ENCODE measurements around the gene LCE1C. TPM values are rescaled to one million over a fixed set of nuclear protein-coding genes. Genes with fewer than 3 reads are reported as not detected.

LCE1C gene
- not detected for total RNA-seq
- not detected for polyA plus RNA-seq (2013, experiment 1 of 2)
- not detected for polyA plus RNA-seq (2013, experiment 2 of 2)
- long read RNA-seq, experiment 1: 0 reads
- long read RNA-seq, experiment 2: 0 reads
- long read RNA-seq, experiment 3: 0 reads
- long read RNA-seq, experiment 4: 0 reads

GRCh38 chr1:152806576-152806975, at the start of gene LCE1C:
Gene LCE1C, minus strand, starts transcription at chr1:152806651. Its CDS starts 1,173 bp downstream, at chr1:152805478.
- Histone ChIP-seq H3K36me3 (ENCODE audit: control insufficient read depth, insufficient read depth, low read length) (no peaks in the 10 kb centered on the region), H3K27me3 (ENCODE audit: control insufficient read depth, insufficient read depth, low read length, poor library complexity, severe bottlenecking) (no peaks in the 10 kb centered on the region), H3K4me1 (ENCODE audit: control insufficient read depth, insufficient read depth, low read length) (no peaks in the 10 kb centered on the region), H3K9ac (ENCODE audit: extremely low read depth, low read length, poor library complexity, severe bottlenecking) (no peak within 1 kb of the TSS), H3K9me3 (ENCODE audit: control insufficient read depth, low read length) (peaks cover 69% of the 10 kb centered on the region), H3K4me3 (ENCODE audit: low read length) (no peak within 1 kb of the TSS), H3K27ac (ENCODE audit: low read depth, low read length) (no peak within 1 kb of the TSS)
- H3K27ac Mint-ChIP-seq: no peak within 1 kb of the TSS
- DNase-seq: no peak
- no peaks in the 10 kb centered on the region for H3K27me3 Mint-ChIP-seq (ENCODE audit: insufficient read depth)
- H3K9me3 Mint-ChIP-seq: peaks cover 84% of the 10 kb centered on the region
- no peaks in the 10 kb centered on the region for H3K4me1 Mint-ChIP-seq
- no peak within 1 kb of the TSS for H3K4me3 Mint-ChIP-seq
- WGBS, 2 experiments (ENCODE audit: insufficient coverage in 1 of 2, insufficient read length in 1 of 2): 44% methylated on average over 3 of the region's 3 CpGs; no CpG with 5 or more reads in 1 of the 2 experiments
- no peak for TF ChIP-seq CTCF (conservative IDR thresholded peaks at IDR 0.05)
- no peaks in the 10 kb centered on the region for H3K36me3 Mint-ChIP-seq (ENCODE audit: low read depth)

GRCh38 chr1:152855661-152856060, 49.2 kb upstream of the LCE1C start:
- H3K4me3 Mint-ChIP-seq: no peak overlapping the region
- no peaks in the 10 kb centered on the region for H3K27me3 Mint-ChIP-seq (ENCODE audit: insufficient read depth)
- H3K9me3 Mint-ChIP-seq: peaks cover 90% of the 10 kb centered on the region
- H3K36me3 ChIP-seq (ENCODE audit: control insufficient read depth, insufficient read depth, low read length): no peaks in the 10 kb centered on the region
- no peaks in the 10 kb centered on the region for H3K4me1 Mint-ChIP-seq
- no peak overlapping the region for H3K9ac ChIP-seq (ENCODE audit: extremely low read depth, low read length, poor library complexity, severe bottlenecking)
- no peak overlapping the region for H3K27ac Mint-ChIP-seq
- TF ChIP-seq CTCF (conservative IDR thresholded peaks at IDR 0.05): no peak
- no peak overlapping the region for H3K4me3 ChIP-seq (ENCODE audit: low read length)
- H3K4me1 ChIP-seq (ENCODE audit: control insufficient read depth, insufficient read depth, low read length): no peaks in the 10 kb centered on the region
- peaks cover 66% of the 10 kb centered on the region for H3K9me3 ChIP-seq (ENCODE audit: control insufficient read depth, low read length)
- no peak overlapping the region for H3K27ac ChIP-seq (ENCODE audit: low read depth, low read length)
- H3K27me3 ChIP-seq (ENCODE audit: control insufficient read depth, insufficient read depth, low read length, poor library complexity, severe bottlenecking): no peaks in the 10 kb centered on the region
- H3K36me3 Mint-ChIP-seq (ENCODE audit: low read depth): no peaks in the 10 kb centered on the region
- 13 to 18% methylated on average over 2 of the region's 2 CpGs for WGBS, 2 experiments (ENCODE audit: insufficient coverage in 1 of 2, insufficient read length in 1 of 2)
- no peak for DNase-seq

GRCh38 chr1:152842556-152842955, 36.1 kb upstream of the LCE1C start, which contains the start of gene LCE6A:
Gene LCE6A, plus strand, starts transcription at chr1:152842856. Its CDS starts 665 bp downstream, at chr1:152843521.
- Mint-ChIP-seq H3K27me3 (ENCODE audit: insufficient read depth) (no peaks in the 10 kb centered on the region), H3K36me3 (ENCODE audit: low read depth) (no peaks in the 10 kb centered on the region), H3K4me3 (no peak within 1 kb of the TSS), H3K9me3 (peaks cover 73% of the 10 kb centered on the region), H3K27ac (no peak within 1 kb of the TSS), H3K4me1 (no peaks in the 10 kb centered on the region)
- no peaks in the 10 kb centered on the region for H3K36me3 ChIP-seq (ENCODE audit: control insufficient read depth, insufficient read depth, low read length)
- DNase-seq: no peak
- H3K9ac ChIP-seq (ENCODE audit: extremely low read depth, low read length, poor library complexity, severe bottlenecking): no peak within 1 kb of the TSS
- H3K4me3 ChIP-seq (ENCODE audit: low read length): no peak within 1 kb of the TSS
- no peak within 1 kb of the TSS for H3K27ac ChIP-seq (ENCODE audit: low read depth, low read length)
- H3K4me1 ChIP-seq (ENCODE audit: control insufficient read depth, insufficient read depth, low read length): no peaks in the 10 kb centered on the region
- H3K9me3 ChIP-seq (ENCODE audit: control insufficient read depth, low read length): peaks cover 63% of the 10 kb centered on the region
- 74 to 77% methylated on average over 3 of the region's 3 CpGs for WGBS, 2 experiments (ENCODE audit: insufficient coverage in 1 of 2, insufficient read length in 1 of 2)
- no peaks in the 10 kb centered on the region for H3K27me3 ChIP-seq (ENCODE audit: control insufficient read depth, insufficient read depth, low read length, poor library complexity, severe bottlenecking)
- no peak for TF ChIP-seq CTCF (conservative IDR thresholded peaks at IDR 0.05)
